GM19372 (cell line): Measurements from ENCODE around the gene CHCHD3.

Experiments
- ATAC-seq: cut with Tn5 transposase; IDR thresholded peaks from one replicate; pipeline ENCODE4 v1.9.1; 2021; ENCODE audit warnings: mild to moderate bottlenecking, low read depth, moderate library complexity; ENCODE audit not compliant: unreplicated experiment

Gene CHCHD3

GRCh38 chr7:133050200-133050995, 31.5 kb downstream of the CHCHD3 start:
- no peak for ATAC-seq

DNA sequence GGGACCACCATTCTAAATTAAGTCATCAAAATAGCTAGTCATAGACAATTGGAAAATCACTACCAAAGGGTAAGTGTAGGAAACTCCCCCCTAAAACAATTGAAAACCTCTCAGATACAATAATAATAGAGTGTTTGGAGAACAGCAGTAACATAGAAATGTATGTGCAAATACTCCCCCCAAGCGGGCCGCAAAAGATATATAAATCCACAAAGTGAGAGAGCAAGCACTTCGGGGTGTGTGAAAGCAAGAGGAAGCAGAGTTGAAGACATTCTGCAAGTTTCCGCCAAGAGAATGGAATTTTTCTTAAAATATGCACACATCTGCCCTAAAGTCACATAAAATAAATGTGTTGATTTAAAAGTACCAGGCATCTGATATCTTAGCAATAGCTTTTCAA, 33.3 kb downstream of the CHCHD3 start:
- no peak for ATAC-seq

GRCh38 chr7:133047321-133047720, 34.6 kb downstream of the CHCHD3 start:
- no peak for ATAC-seq

DNA sequence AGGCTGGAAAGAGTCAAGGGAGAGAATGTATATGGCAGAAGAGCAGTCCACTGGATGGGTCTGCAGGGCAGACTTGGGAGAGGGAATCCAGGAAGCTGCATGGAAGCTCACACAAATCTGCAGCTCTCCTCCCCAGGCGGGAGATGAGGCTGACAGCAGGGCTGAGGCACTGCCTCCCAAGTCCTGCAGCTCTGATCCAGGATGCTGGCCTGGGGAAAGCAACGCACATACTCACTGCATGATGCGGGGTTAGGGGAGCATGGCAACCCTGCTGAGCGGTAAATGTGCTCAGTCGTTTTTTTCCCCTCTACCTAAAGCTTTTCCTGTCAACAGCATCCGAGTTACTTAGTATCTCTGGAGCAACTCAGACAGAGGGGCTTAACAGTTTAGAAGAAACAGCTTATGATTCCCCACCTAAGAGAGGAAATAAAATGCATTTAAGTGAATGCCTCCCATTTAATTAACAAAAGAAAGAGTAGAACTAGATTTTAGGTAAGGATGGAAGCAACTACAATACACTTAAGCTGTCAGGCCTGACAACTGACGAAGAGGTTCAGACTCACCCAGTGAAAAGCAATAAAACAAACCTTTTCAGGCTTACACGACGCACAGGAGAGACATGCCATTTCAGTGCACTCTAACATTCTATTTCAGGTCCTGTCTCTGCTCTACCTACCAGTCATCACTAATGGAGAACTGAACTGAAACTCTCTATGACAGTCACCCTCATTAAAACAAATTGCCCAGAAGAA, 37.0 kb downstream of the CHCHD3 start:
- ATAC-seq, result no peak

- no peak for ATAC-seq
Measured at GRCh38 chr7:133040674-133041073, 41.2 kb downstream of the CHCHD3 start.

- no peak for ATAC-seq
Measured at GRCh38 chr7:133040178-133040577, 41.7 kb downstream of the CHCHD3 start.

GRCh38 chr7:133039614-133040013, 42.3 kb downstream of the CHCHD3 start:
- ATAC-seq, result no peak

- ATAC-seq, result no peak
Measured at GRCh38 chr7:133036289-133036688, 45.6 kb downstream of the CHCHD3 start.

DNA sequence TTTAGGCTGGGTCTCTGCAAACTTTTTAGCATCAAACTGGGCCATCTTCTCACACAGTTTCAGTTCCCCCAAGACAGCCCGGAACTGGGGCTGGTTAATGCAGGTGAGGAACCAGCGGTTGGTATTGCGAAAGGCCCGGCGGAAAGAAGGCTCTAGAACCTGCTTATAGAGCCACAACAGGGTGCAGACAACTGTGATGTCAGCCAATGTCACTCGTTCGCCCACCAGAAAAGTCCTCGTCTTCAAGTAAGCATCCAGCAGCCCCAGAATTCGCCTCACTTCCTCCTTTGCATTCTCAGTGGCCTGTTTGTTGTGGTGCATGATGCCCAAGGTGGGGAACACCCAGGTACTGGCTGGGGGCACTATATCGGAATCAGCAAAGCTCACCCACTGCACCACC, 46.6 kb downstream of the CHCHD3 start:
- ATAC-seq, result peak; percentile 88

- no peak for ATAC-seq
Measured at GRCh38 chr7:133030346-133030745, 51.5 kb downstream of the CHCHD3 start.

GRCh38 chr7:133029463-133029862, 52.4 kb downstream of the CHCHD3 start:
- no peak for ATAC-seq

- no peak for ATAC-seq
Measured at GRCh38 chr7:133027397-133027796, 54.5 kb downstream of the CHCHD3 start.

DNA sequence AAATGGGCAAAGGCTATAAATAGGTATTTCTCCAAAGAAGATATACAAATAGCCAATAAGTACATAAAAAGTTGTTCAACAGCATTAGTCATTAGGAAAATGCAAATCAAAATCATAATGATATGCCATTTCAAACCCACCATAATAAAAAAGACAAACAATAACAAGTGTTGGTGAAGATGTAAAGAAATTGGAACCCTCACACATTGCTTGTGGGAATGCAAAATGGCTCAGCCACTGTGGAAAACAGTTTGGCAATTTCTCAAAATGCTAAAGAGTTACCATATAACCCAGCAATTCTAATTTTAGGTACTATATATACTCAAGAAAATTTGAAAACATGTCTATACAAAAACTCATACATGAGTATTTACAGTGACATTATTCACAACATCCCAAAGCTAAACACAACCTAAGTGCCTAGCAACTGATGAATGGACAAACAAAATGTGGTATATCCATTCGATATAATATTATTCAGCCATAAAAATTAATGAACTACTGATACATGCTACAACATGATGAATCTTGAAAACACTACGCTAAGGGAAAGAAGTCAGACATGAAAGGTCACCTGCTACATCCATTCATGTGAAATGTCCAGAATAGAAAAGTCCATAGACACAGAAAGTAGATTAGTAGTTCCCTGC, 55.6 kb downstream of the CHCHD3 start:
- ATAC-seq, result no peak

- no peak for ATAC-seq
Measured at GRCh38 chr7:133025056-133025455, 56.8 kb downstream of the CHCHD3 start.

GRCh38 chr7:133024596-133024995, 57.3 kb downstream of the CHCHD3 start:
- no peak for ATAC-seq

DNA sequence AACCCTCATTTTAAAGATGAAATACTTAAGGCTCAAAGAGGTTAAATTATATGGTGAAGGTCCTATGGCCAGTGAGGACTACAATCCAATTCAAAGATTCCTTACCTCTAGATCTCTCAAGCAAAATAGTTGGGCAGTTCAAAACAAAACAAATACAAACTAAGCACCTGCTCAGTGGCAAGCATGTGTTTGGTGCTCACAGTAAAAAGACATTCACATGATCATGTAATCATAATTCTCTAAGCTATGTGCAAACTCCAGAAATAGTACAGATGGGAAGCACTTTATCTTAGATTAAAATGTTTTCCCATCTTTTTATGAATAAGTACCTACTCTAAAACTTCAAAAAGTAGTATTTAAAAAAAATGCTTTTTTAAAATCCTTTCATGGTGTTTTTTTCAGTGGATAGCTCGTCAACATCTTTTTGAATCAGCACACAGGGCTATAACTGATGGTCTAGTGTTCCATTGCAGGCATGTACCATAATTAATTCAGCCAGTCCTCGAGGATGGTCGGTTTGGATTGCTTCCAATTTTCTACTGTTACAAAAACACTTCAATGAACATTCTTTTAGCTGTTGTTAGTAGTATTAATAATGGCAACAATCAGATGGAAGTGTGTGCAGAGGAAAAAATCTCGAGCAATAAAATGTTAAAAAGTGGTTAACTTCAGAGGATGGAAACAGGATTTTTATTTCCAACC, 58.4 kb downstream of the CHCHD3 start:
- no peak for ATAC-seq

- ATAC-seq, result no peak
Measured at GRCh38 chr7:133022661-133023060, 59.2 kb downstream of the CHCHD3 start.

- ATAC-seq, result no peak
Measured at GRCh38 chr7:133021196-133021595, 60.7 kb downstream of the CHCHD3 start.

- ATAC-seq, result no peak
Measured at GRCh38 chr7:133020496-133020895, 61.4 kb downstream of the CHCHD3 start.

DNA sequence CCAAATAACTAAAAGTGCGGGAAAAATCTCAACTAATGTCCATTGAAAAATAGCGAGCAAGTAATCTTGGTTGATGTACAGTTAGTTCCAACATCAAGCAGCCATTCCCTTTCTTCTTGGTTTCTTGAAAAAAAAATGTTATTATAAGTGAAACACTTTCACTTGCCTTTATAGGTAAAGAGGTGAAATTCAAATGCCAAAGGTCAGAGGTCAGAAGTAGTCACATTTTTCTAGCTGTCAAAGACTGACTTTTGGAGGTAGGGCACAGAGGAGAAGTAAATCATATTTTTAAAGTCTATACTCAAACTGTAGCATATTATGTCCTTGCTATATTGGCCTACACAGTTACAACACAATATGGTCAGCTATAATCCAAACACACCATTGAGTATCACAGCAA, 62.3 kb downstream of the CHCHD3 start:
- no peak for ATAC-seq

- ATAC-seq, result no peak
Measured at GRCh38 chr7:133016604-133017003, 65.3 kb downstream of the CHCHD3 start.
